ENCODE results near the gene S1PR5.

The S1PR5 gene

GRCh38 chr19:10554760-10555609, 37.7 kb upstream of the S1PR5 start:
- no peaks in the 10 kb centered on the region for H3K79me2 ChIP-seq
- no peaks in the 10 kb centered on the region for H3K27me3 ChIP-seq (ENCODE audit: control insufficient read depth, insufficient read depth, low read length)
- H3K4me2 ChIP-seq (ENCODE audit: low read length) = no peak overlapping the region
- no peaks in the 10 kb centered on the region for H3K4me1 ChIP-seq
- H3K9ac ChIP-seq = no peak overlapping the region
- no peak overlapping the region for H3K27ac ChIP-seq
- no peak overlapping the region for H2AFZ ChIP-seq
- H3K9me3 ChIP-seq (ENCODE audit: control insufficient read depth, low read length) = no peaks in the 10 kb centered on the region
- H3K36me3 ChIP-seq (ENCODE audit: control insufficient read depth, insufficient read depth, low read length) = no peaks in the 10 kb centered on the region
- TF ChIP-seq, protein P1, sequence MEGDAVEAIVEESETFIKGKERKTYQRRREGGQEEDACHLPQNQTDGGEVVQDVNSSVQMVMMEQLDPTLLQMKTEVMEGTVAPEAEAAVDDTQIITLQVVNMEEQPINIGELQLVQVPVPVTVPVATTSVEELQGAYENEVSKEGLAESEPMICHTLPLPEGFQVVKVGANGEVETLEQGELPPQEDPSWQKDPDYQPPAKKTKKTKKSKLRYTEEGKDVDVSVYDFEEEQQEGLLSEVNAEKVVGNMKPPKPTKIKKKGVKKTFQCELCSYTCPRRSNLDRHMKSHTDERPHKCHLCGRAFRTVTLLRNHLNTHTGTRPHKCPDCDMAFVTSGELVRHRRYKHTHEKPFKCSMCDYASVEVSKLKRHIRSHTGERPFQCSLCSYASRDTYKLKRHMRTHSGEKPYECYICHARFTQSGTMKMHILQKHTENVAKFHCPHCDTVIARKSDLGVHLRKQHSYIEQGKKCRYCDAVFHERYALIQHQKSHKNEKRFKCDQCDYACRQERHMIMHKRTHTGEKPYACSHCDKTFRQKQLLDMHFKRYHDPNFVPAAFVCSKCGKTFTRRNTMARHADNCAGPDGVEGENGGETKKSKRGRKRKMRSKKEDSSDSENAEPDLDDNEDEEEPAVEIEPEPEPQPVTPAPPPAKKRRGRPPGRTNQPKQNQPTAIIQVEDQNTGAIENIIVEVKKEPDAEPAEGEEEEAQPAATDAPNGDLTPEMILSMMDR (IDR thresholded peaks at IDR 0.05) = no peak
- H3K4me3 ChIP-seq (ENCODE audit: low read depth, low read length) = no peak overlapping the region

GRCh38 chr19:10553943-10554381, 36.7 kb upstream of the S1PR5 start:
- H3K27ac ChIP-seq = no peak overlapping the region
- no peaks in the 10 kb centered on the region for H3K27me3 ChIP-seq (ENCODE audit: control insufficient read depth, insufficient read depth, low read length)
- no peaks in the 10 kb centered on the region for H3K9me3 ChIP-seq (ENCODE audit: control insufficient read depth, low read length)
- no peaks in the 10 kb centered on the region for H3K4me1 ChIP-seq
- H3K9ac ChIP-seq = no peak overlapping the region
- no peak overlapping the region for H3K4me2 ChIP-seq (ENCODE audit: low read length)
- no peak overlapping the region for H2AFZ ChIP-seq
- TF ChIP-seq, protein P1 (IDR thresholded peaks at IDR 0.05) = no peak
- H3K4me3 ChIP-seq (ENCODE audit: low read depth, low read length) = no peak overlapping the region
- H3K36me3 ChIP-seq (ENCODE audit: control insufficient read depth, insufficient read depth, low read length) = no peaks in the 10 kb centered on the region
- no peaks in the 10 kb centered on the region for H3K79me2 ChIP-seq

GRCh38 chr19:10553087-10553667, 35.9 kb upstream of the S1PR5 start:
- Histone ChIP-seq H3K27me3 (ENCODE audit: control insufficient read depth, insufficient read depth, low read length) (no peaks in the 10 kb centered on the region), H3K27ac (no peak overlapping the region), H3K4me3 (ENCODE audit: low read depth, low read length) (no peak overlapping the region), H3K79me2 (no peaks in the 10 kb centered on the region), H3K4me1 (no peaks in the 10 kb centered on the region), H3K9me3 (ENCODE audit: control insufficient read depth, low read length) (no peaks in the 10 kb centered on the region), H2AFZ (no peak overlapping the region), H3K9ac (no peak overlapping the region), H3K4me2 (ENCODE audit: low read length) (no peak overlapping the region), H3K36me3 (ENCODE audit: control insufficient read depth, insufficient read depth, low read length) (no peaks in the 10 kb centered on the region)
- TF ChIP-seq, protein P1 (IDR thresholded peaks at IDR 0.05) = no peak

DNA sequence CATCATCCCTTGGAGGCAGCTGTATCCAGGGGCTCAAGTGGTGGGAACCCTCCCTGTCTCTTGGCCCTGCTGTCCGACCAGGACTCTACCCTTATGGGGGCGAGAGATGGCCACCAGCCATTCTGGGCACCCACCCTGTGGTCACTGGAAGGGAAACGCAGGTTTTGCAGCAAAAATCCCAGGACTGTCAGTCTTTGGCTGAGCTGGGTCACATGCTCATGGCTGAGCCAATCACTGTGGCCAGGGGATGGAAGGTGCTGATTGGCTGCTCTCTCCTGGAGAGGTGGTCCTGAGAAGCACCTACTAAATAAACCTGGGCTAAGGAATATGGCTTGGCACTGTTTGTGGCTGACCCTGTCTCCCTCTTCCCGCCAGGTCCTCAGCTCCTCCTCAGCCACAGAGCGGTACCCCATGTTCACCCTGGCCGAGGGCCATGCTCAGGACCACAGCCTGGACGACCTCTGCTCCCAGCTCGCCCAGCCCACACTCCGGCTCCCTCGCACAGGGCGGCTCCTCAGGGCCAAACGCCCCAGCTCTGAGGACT, 35.3 kb upstream of the S1PR5 start:
- H3K79me2 ChIP-seq = no peaks in the 10 kb centered on the region
- TF ChIP-seq, protein P1 (IDR thresholded peaks at IDR 0.05) = no peak
- H3K9me3 ChIP-seq (ENCODE audit: control insufficient read depth, low read length) = no peaks in the 10 kb centered on the region
- H3K4me3 ChIP-seq (ENCODE audit: low read depth, low read length) = no peak overlapping the region
- no peak overlapping the region for H3K27ac ChIP-seq
- no peaks in the 10 kb centered on the region for H3K27me3 ChIP-seq (ENCODE audit: control insufficient read depth, insufficient read depth, low read length)
- H2AFZ ChIP-seq = no peak overlapping the region
- no peaks in the 10 kb centered on the region for H3K4me1 ChIP-seq
- H3K36me3 ChIP-seq (ENCODE audit: control insufficient read depth, insufficient read depth, low read length) = no peaks in the 10 kb centered on the region
- H3K9ac ChIP-seq = no peak overlapping the region
- no peak overlapping the region for H3K4me2 ChIP-seq (ENCODE audit: low read length)

Measured in parathyroid adenoma (tissue), 2 donors.